Adrenal gland (tissue), 12 donors: ENCODE measurements around the gene CHMP2A. TPM values are rescaled to one million over a fixed set of nuclear protein-coding genes. Genes with fewer than 3 reads are reported as not detected.

Experiments used
- DNase-seq, 7 donors: peaks; one replicate each; pipeline ENCODE4 v3.0.0-alpha.2; 2019 to 2020
- H3K27ac ChIP-seq, 5 donors: fragments of 200-600 bp; sonication (generic) in 4 of 5; 1 replicate in 3 of 5; 2 replicates in 2 of 5; pipeline versions ENCODE4 v1.5.1 to v1.8.0; 2016 to 2020; ENCODE audit warnings: mild to moderate bottlenecking in 1 of 5
- H3K27me3 ChIP-seq: fragments of 200-600 bp; 2 replicates; pipeline ENCODE4 v1.8.0; 2021
- H3K36me3 ChIP-seq, 2 donors: fragments of 200-600 bp; replicated peaks in 1 of 2; 1 replicate in 1 of 2; 2 replicates in 1 of 2; pipeline versions ENCODE4 v1.5.1 to v1.8.0; 2018 to 2022
- H3K4me1 ChIP-seq, 2 donors: fragments of 200-600 bp; replicated peaks in 1 of 2; 1 replicate in 1 of 2; 2 replicates in 1 of 2; pipeline versions ENCODE4 v1.5.1 to v1.8.0; 2018 to 2021
- H3K4me3 ChIP-seq, 4 donors: fragments of 200-600 bp; sonication (generic) in 3 of 4; one replicate each; pipeline ENCODE4 v1.5.1; 2016 to 2018
- H3K9me3 ChIP-seq, 3 donors: fragments of 200-600 bp; sonication (generic) in 1 of 3; replicated peaks in 1 of 3; 1 replicate in 2 of 3; 2 replicates in 1 of 3; pipeline versions ENCODE4 v1.5.1 to v1.8.0; 2016 to 2021
- CTCF ChIP-seq, 6 experiments: fragments of 450-650 bp in 4 of 6; fragments of 200-600 bp in 2 of 6; sonication (generic) in 1 of 6; IDR thresholded peaks; 1 replicate in 5 of 6; 2 replicates in 1 of 6; pipeline versions ENCODE4 v1.5.1 to v1.8.0; 2016 to 2021; ENCODE audit warnings: antibody characterized with exemption in 6 of 6, mild to moderate bottlenecking in 2 of 6, moderate library complexity in 1 of 6
- POLR2A ChIP-seq, 2 donors: fragments of 450-650 bp; IDR thresholded peaks; one replicate each; pipeline ENCODE4 v1.6.1; 2017; ENCODE audit warnings: antibody characterized with exemption in 2 of 2, mild to moderate bottlenecking in 2 of 2, moderate library complexity in 1 of 2
- WGBS, 4 donors: extraction: QIAGEN DNeasy Blood & Tissue Kit in 2 of 4; methylation state at CpG; one replicate each; pipeline versions ENCODE4 v1.1.5 to v1.1.7; 2013 to 2017; 5-methylcytosine and 5-hydroxymethylcytosine counted together
- intact Hi-C, 2 donors: fragments of 100-400 bp; cut with DNase I; formaldehyde crosslinking; loops; one replicate each; pipeline versions ENCODE4 v1.14.1 to v1.15.0; 2022 to 2023
- polyA plus RNA-seq, 3 donors: library from polyadenylated mRNA; stranded (reverse); fragments of 200-250 nt in 2 of 3; fragments of 350-450 nt in 1 of 3; fragmentation: Illumina TruSeq in 1 of 3; extraction: RNeasy Lipid Tissue Mini Kit (QIAGEN cat#74804) in 1 of 3; gene quantifications; one replicate each; pipeline ENCODE4 v1.2.3, GENCODE V29; 2013 to 2014
- total RNA-seq, 9 donors: library from RNA; depleted of rRNA in 4 of 9; stranded (reverse); fragments of >200 nt in 4 of 9; fragments of 120-200 nt in 1 of 9; fragmentation: NEBNext Ultra II Directional in 1 of 9; extraction: Animal tissue kit (Norgen Biotek cat#: 25700) in 1 of 9; gene quantifications; one replicate each; pipeline versions ENCODE4 v1.1.0 to v1.2.4, GENCODE V29; 2013 to 2023
- donor health status: healthy with polysubstance abuse.
- donor health status: Bipolar disorder and iron deficiency.
- donor health status: DM: yes; HTN: yes; CAD: no.
- donor health status: DM: no; HTN: no; CAD: no.
- donor health status: DM: no; HTN: no; CAD: no.
- donor health status: DM: yes; HTN: yes; CAD: no.

Gene CHMP2A
- total and polyA plus RNA-seq, 12 donors: 146 to 560 (median 210) TPM

GRCh38 chr19:58572026-58572817 lies 17.3 kb upstream of the CHMP2A start:
- WGBS, 4 donors: 36 to 69% (median 45%) methylated on average over 17 to 24 of the region's 24 CpGs
- Histone ChIP-seq H3K27ac (peak overlapping the region in 4 of 5 donors; percentile 82 to 98 (median 94)), H3K9me3 (no peaks in the 10 kb centered on the region), H3K36me3 (peaks cover 0 to 30% of the 10 kb centered on the region in 2 donors), H3K4me1 (peaks cover 17 to 26% of the 10 kb centered on the region in 2 donors), H3K4me3 (peak overlapping the region in 2 of 4 donors; percentile 62 to 64), H3K27me3 (no peaks in the 10 kb centered on the region)
- intact Hi-C loops: no loop called here
- TF ChIP-seq POLR2A (IDR thresholded peaks at IDR 0.05) (no peak), CTCF (IDR thresholded peaks at IDR 0.05) (no peak)
- DNase-seq: peak in 1 of 7 donors; percentile 32

- no peak for TF ChIP-seq CTCF (IDR thresholded peaks at IDR 0.05)
- no peak for TF ChIP-seq POLR2A (IDR thresholded peaks at IDR 0.05)
- DNase-seq: peak in 6 of 7 donors; percentile 10 to 60 (median 26)
- Histone ChIP-seq H3K4me3 (no peak overlapping the region), H3K9me3 (no peaks in the 10 kb centered on the region), H3K36me3 (peaks cover 0 to 33% of the 10 kb centered on the region in 2 donors), H3K4me1 (peaks cover 15 to 20% of the 10 kb centered on the region in 2 donors), H3K27me3 (no peaks in the 10 kb centered on the region), H3K27ac (no peak overlapping the region)
- intact Hi-C loops: no loop called here
- 96 to 99% (median 98%) methylated on average over 8 of the region's 8 CpGs for WGBS, 4 donors
Observed at GRCh38 chr19:58571575-58571947, 16.7 kb upstream of the CHMP2A start.

- WGBS, 4 donors: 89 to 92% (median 90%) methylated on average over 5 to 25 of the region's 25 CpGs
- peaks cover 9 to 19% of the 10 kb centered on the region in 2 donors for H3K4me1 ChIP-seq
- no peaks in the 10 kb centered on the region for H3K27me3 ChIP-seq
- H3K27ac ChIP-seq: no peak overlapping the region
- no peak for TF ChIP-seq POLR2A (IDR thresholded peaks at IDR 0.05)
- TF ChIP-seq CTCF (IDR thresholded peaks at IDR 0.05): no peak
- intact Hi-C loops: no loop called here
- H3K9me3 ChIP-seq: no peaks in the 10 kb centered on the region
- DNase-seq: peak in 6 of 7 donors; percentile 13 to 61 (median 33)
- no peak overlapping the region for H3K4me3 ChIP-seq
- H3K36me3 ChIP-seq: peaks cover 0 to 33% of the 10 kb centered on the region in 2 donors
Observed at GRCh38 chr19:58570770-58571574, 16.1 kb upstream of the CHMP2A start.
